CD4-positive, CD25-positive, alpha-beta regulatory T cell (primary cell): ENCODE results near the gene PTPRQ. TPM values are rescaled to one million over a fixed set of nuclear protein-coding genes. Genes with fewer than 3 reads are reported as not detected.
"Not testable (repeated sequence)": the region's sequence is repeated elsewhere in the genome, so short reads cannot be mapped to it uniquely, and the experiment has no call there.

Experiments
- ATAC-seq, 2 donors: fragments of 150-1000 bp; cut with Tn5 transposase; one replicate each; pipeline ENCODE4 v1.10.0; 2021; ENCODE audit warnings: low read depth in 2 of 2, moderate number of reproducible peaks in 2 of 2, moderate library complexity in 1 of 2
- DNase-seq, 3 donors: peaks; one replicate each; pipeline versions ENCODE4 v3.0.0 to v3.0.0-alpha.2; 2012 to 2022; ENCODE audit warnings: mixed read lengths in 1 of 3
- H3K27ac ChIP-seq: one replicate; pipeline ENCODE4 v1.7.0; 2013; ENCODE audit warnings: mild to moderate bottlenecking, low read length; ENCODE audit not compliant: insufficient read depth, poor library complexity, severe bottlenecking
- H3K27me3 ChIP-seq: one replicate; pipeline ENCODE4 v1.7.0; 2013; ENCODE audit warnings: low read length; ENCODE audit not compliant: control insufficient read depth, insufficient read depth
- H3K36me3 ChIP-seq: one replicate; pipeline ENCODE4 v1.7.0; 2013; ENCODE audit warnings: mild to moderate bottlenecking, low read length, moderate library complexity; ENCODE audit not compliant: control insufficient read depth, insufficient read depth
- H3K4me1 ChIP-seq: 2 replicates; pipeline ENCODE4 v1.7.0; 2013; ENCODE audit warnings: mild to moderate bottlenecking, low read length; ENCODE audit not compliant: insufficient read depth, control insufficient read depth, poor library complexity, severe bottlenecking
- H3K4me3 ChIP-seq: one replicate; pipeline ENCODE4 v1.7.0; 2013; ENCODE audit warnings: low read depth, mild to moderate bottlenecking, low read length, moderate library complexity
- H3K9me3 ChIP-seq, 2 experiments: 1 replicate in 1 of 2; 2 replicates in 1 of 2; pipeline ENCODE4 v1.7.0; 2013; ENCODE audit warnings: low read length in 2 of 2, mild to moderate bottlenecking in 1 of 2, moderate library complexity in 1 of 2; ENCODE audit not compliant: control insufficient read depth in 2 of 2
- H3K27ac Mint-ChIP-seq, 3 donors: one replicate each; pipeline ENCODE4 v1.8.0; 2020 to 2022; ENCODE audit warnings: mild to moderate bottlenecking in 3 of 3, mixed read lengths in 3 of 3, moderate library complexity in 2 of 3
- H3K27me3 Mint-ChIP-seq: one replicate; pipeline ENCODE4 v1.8.0; 2022; ENCODE audit warnings: mild to moderate bottlenecking, mixed read lengths
- H3K36me3 Mint-ChIP-seq: one replicate; pipeline ENCODE4 v1.8.0; 2020; ENCODE audit warnings: mixed read lengths
- H3K4me1 Mint-ChIP-seq, 4 donors: one replicate each; pipeline ENCODE4 v1.8.0; 2020 to 2022; ENCODE audit warnings: mixed read lengths in 4 of 4, mild to moderate bottlenecking in 1 of 4
- H3K4me3 Mint-ChIP-seq, 4 donors: one replicate each; pipeline ENCODE4 v1.8.0; 2020 to 2022; ENCODE audit warnings: mild to moderate bottlenecking in 4 of 4, mixed read lengths in 4 of 4, moderate library complexity in 3 of 4
- H3K9me3 Mint-ChIP-seq, 7 donors: one replicate each; pipeline ENCODE4 v1.8.0; 2020 to 2022; ENCODE audit warnings: mixed read lengths in 7 of 7, mild to moderate bottlenecking in 3 of 7, moderate library complexity in 2 of 7
- polyA plus RNA-seq, 4 donors: library from polyadenylated mRNA; unstranded; fragments of 300-500 nt; fragmentation: Illumina TruSeq; gene quantifications; one replicate each; pipeline ENCODE4 v1.2.3, GENCODE V29; 2021
- total RNA-seq: library from RNA; stranded (reverse); gene quantifications from one replicate; pipeline ENCODE4 v1.2.3, GENCODE V29; 2022

Gene PTPRQ
- total and polyA plus RNA-seq, 5 donors from 2014 or later = not detected

DNA sequence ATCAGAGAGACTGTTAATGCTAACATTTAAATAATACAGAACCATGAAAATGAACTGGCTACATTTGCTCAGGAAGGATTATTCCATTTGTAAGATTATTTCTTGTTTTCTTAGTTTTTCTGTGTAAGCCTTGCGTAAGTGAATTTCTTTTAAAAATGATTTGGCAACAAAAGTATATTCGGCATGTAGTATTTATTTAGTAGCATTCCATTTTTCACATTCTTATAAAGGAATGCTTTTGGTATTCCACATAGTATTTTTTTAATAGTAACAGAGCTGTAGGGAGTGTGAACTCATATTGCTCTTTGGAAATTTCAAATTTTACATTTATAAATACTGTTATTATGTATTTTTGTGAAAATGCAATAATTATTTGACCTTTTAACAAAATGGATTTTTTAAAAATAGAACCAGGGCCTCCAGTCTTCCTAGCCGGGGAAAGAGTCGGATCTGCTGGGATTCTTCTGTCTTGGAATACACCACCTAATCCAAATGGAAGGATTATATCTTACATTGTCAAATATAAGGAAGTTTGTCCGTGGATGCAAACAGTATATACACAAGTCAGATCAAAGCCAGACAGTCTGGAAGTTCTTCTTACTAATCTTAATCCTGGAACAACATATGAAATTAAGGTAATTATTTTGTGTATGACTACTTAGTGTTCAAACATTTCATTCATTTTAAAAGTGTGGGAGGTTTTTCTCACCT is 1.2 kb downstream of the PTPRQ start:
- Histone ChIP-seq H3K9me3 (no peaks in the 10 kb centered on the region), H3K27ac (no peak overlapping the region), H3K4me1 (no peaks in the 10 kb centered on the region), H3K36me3 (no peaks in the 10 kb centered on the region), H3K27me3 (no peaks in the 10 kb centered on the region), H3K4me3 (no peak overlapping the region)
- H3K36me3 Mint-ChIP-seq = no peaks in the 10 kb centered on the region
- DNase-seq (no peak), ATAC-seq (no peak)
- no peak overlapping the region for H3K4me3 Mint-ChIP-seq
- H3K27ac Mint-ChIP-seq = no peak overlapping the region
- H3K27me3 Mint-ChIP-seq = no peaks in the 10 kb centered on the region
- no peaks in the 10 kb centered on the region for H3K4me1 Mint-ChIP-seq
- H3K9me3 Mint-ChIP-seq = peaks cover 0 to 19% (median 7%) of the 10 kb centered on the region in 7 donors

DNA sequence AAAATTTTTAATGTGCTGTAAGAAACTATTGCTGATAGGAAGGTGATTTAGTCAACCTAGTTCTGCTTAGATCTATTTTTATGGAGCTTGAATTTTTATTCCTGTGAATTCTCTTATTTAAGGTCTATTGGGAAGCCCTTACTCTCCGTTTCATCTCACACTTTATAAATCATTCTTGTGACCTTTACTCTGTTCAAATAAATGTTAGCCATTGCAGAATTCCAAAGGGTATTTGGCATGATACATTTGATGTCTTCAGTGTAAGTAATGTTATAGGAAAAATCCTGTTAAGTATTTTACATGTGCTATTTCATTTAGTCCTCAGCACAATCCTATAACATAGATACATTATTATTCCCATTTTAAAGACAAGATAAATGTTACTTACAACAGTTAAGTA is 12.5 kb downstream of the PTPRQ start:
- Mint-ChIP-seq H3K9me3 (peaks cover 0 to 4% (median 2%) of the 10 kb centered on the region in 7 donors), H3K27me3 (no peaks in the 10 kb centered on the region), H3K4me1 (no peaks in the 10 kb centered on the region), H3K27ac (no peak overlapping the region), H3K4me3 (no peak overlapping the region), H3K36me3 (no peaks in the 10 kb centered on the region)
- Histone ChIP-seq H3K4me3 (no peak overlapping the region), H3K36me3 (no peaks in the 10 kb centered on the region), H3K4me1 (no peaks in the 10 kb centered on the region), H3K27ac (no peak overlapping the region), H3K27me3 (no peaks in the 10 kb centered on the region), H3K9me3 (no peaks in the 10 kb centered on the region)
- DNase-seq (no peak), ATAC-seq (no peak)

DNA sequence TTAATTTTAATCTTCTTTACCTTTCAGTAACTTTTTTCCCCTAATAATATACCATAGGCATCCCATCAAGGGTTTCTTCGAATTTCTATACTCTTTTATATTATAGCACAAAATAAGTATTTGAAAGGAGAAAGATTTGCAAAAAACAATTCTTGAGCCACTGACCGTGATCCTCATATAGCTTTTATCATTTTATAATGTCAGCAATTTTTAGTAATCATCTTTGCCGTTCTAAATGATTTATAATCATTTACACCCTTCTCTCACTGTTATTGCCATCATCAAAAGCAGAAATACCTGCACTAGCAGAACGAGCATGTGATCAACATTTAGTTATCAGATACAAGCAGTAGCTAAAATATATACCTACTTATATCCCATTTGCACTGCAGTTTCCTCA is 16.9 kb downstream of the PTPRQ start:
- peaks cover 0 to 1% of the 10 kb centered on the region in 2 experiments for H3K9me3 ChIP-seq
- no peak overlapping the region for H3K27ac Mint-ChIP-seq
- no peaks in the 10 kb centered on the region for H3K27me3 Mint-ChIP-seq
- H3K4me3 Mint-ChIP-seq = no peak overlapping the region
- H3K36me3 Mint-ChIP-seq = no peaks in the 10 kb centered on the region
- H3K9me3 Mint-ChIP-seq = peaks cover 0 to 4% (median 3%) of the 10 kb centered on the region in 7 donors
- H3K36me3 ChIP-seq = no peaks in the 10 kb centered on the region
- H3K4me3 ChIP-seq = no peak overlapping the region
- ATAC-seq (no peak), DNase-seq (no peak)
- H3K4me1 ChIP-seq = no peaks in the 10 kb centered on the region
- no peaks in the 10 kb centered on the region for H3K27me3 ChIP-seq
- no peak overlapping the region for H3K27ac ChIP-seq
- no peaks in the 10 kb centered on the region for H3K4me1 Mint-ChIP-seq

DNA sequence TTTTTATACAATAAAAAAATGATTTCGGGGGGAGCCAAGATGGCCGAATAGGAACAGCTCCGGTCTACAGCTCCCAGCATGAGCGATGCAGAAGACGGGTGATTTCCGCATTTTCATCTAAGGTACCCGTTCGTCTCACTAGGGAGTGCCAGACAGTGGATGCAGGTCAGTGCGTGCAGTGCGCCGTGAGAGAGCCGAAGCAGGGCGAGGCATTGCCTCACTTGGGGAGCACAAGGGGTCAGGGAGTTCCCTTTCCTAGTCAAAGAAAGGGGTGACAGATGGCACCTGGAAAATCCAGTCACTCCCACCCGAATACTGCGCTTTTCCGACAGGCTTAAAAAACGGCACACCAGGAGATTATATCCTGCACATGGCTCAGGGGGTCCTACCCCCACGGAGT is 17.8 kb downstream of the PTPRQ start:
- not testable (repeated sequence) for H3K27ac ChIP-seq, H3K9me3 ChIP-seq, H3K4me3 Mint-ChIP-seq, H3K27ac Mint-ChIP-seq, DNase-seq, H3K4me1 Mint-ChIP-seq, H3K4me3 ChIP-seq, ATAC-seq, H3K4me1 ChIP-seq, H3K9me3 Mint-ChIP-seq, H3K36me3 Mint-ChIP-seq, H3K36me3 ChIP-seq, H3K27me3 ChIP-seq, H3K27me3 Mint-ChIP-seq

DNA sequence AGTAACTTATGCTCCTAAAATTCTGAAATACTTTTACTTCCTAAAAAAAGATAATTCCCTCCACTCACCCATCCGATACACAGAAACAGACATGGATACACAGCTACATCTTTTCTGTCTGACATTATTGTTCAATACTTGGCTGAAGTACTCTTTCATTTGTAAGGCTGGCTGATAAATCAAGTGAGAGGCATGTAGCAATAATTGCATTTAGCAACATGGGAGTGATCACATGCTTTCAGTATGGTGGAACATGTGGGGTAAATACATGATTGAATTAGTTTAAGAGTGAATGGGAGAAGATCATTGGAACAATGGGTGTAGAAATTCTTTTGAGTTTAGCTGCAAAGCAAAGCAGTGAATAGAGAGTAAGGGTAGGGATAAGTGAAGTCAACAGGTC is 25.6 kb downstream of the PTPRQ start:
- H3K36me3 Mint-ChIP-seq = no peaks in the 10 kb centered on the region
- Histone ChIP-seq H3K4me1 (no peaks in the 10 kb centered on the region), H3K27ac (no peak overlapping the region), H3K36me3 (no peaks in the 10 kb centered on the region), H3K9me3 (no peaks in the 10 kb centered on the region), H3K27me3 (no peaks in the 10 kb centered on the region), H3K4me3 (no peak overlapping the region)
- peaks cover 0 to 4% (median 0%) of the 10 kb centered on the region in 7 donors for H3K9me3 Mint-ChIP-seq
- H3K27ac Mint-ChIP-seq = no peak overlapping the region
- no peaks in the 10 kb centered on the region for H3K4me1 Mint-ChIP-seq
- DNase-seq (no peak), ATAC-seq (no peak)
- no peaks in the 10 kb centered on the region for H3K27me3 Mint-ChIP-seq
- no peak overlapping the region for H3K4me3 Mint-ChIP-seq

DNA sequence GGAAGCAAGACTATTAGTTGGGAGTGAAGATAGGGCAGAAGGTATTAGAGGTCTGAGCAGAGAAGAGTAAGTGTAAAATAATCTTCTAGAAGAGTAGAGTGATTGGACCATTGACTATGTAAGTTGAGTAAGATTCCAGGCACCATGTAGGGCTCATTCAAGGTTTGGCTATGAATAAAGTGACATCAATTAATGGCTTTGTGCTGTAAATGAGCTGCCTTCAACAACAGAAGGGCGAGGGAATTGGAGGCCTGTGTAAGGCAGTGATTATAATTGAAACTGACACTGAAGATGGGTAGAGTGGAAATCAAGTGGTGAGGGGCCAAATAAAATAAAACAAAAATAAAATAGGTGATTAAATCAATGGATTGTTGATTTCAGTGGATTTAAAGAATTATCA is 26.4 kb downstream of the PTPRQ start:
- Histone ChIP-seq H3K4me1 (no peaks in the 10 kb centered on the region), H3K27me3 (no peaks in the 10 kb centered on the region), H3K9me3 (no peaks in the 10 kb centered on the region), H3K27ac (no peak overlapping the region), H3K4me3 (no peak overlapping the region), H3K36me3 (no peaks in the 10 kb centered on the region)
- no peaks in the 10 kb centered on the region for H3K27me3 Mint-ChIP-seq
- no peak for DNase-seq
- no peak overlapping the region for H3K27ac Mint-ChIP-seq
- no peak for ATAC-seq
- H3K4me3 Mint-ChIP-seq = no peak overlapping the region
- no peaks in the 10 kb centered on the region for H3K36me3 Mint-ChIP-seq
- peaks cover 0 to 4% (median 0%) of the 10 kb centered on the region in 7 donors for H3K9me3 Mint-ChIP-seq
- H3K4me1 Mint-ChIP-seq = no peaks in the 10 kb centered on the region

DNA sequence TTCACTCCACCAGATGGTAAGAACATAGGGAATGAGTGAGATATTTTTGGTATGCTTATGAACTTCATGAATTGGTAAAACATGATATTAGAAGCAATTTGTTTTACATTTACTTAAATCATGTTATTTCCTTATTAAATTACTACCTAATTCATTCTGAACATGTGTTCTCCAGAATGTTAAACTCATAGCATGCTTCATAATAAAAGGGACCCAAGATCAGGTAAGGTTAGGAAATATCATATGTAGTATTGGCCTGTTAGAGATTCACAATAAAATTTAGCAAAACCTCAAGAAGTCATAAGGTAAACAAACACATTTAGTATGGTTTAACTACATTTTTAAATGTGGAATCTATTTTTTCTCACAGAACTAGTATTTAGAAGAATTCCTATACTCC is 28.2 kb downstream of the PTPRQ start:
- no peak overlapping the region for H3K27ac Mint-ChIP-seq
- H3K9me3 Mint-ChIP-seq = peaks cover 0 to 3% (median 0%) of the 10 kb centered on the region in 7 donors
- no peaks in the 10 kb centered on the region for H3K9me3 ChIP-seq
- DNase-seq = no peak
- H3K4me1 ChIP-seq = no peaks in the 10 kb centered on the region
- H3K27ac ChIP-seq = no peak overlapping the region
- no peak overlapping the region for H3K4me3 ChIP-seq
- ATAC-seq = no peak
- H3K27me3 ChIP-seq = no peaks in the 10 kb centered on the region
- no peaks in the 10 kb centered on the region for H3K36me3 Mint-ChIP-seq
- H3K36me3 ChIP-seq = no peaks in the 10 kb centered on the region
- no peak overlapping the region for H3K4me3 Mint-ChIP-seq
- no peaks in the 10 kb centered on the region for H3K4me1 Mint-ChIP-seq
- no peaks in the 10 kb centered on the region for H3K27me3 Mint-ChIP-seq

DNA sequence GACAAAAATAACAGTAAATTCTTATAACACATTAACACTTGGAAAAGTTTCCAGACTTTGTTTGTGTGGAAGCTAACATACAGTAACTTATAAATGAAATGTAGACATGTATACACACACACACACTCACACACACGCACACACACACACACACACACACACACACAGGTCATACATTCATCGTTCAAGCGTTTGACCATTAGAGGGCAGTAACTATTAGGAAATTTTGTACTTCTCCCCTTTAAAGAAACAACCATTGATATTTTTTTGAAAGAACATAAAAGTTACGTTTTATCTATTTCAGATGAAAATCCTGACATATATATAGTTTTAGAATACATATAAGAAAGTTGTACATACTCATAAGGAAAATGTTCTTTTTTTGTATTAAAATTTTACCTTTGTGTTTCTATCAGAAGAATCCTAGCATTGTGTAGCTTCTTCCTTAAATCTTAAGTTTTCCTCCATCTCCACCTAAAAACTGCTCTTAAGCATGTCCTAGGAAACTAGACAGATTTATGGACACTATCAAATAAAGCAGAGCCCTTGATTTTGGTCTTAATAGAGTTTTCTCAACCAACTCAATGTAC is 29.0 kb downstream of the PTPRQ start:
- ATAC-seq (no peak), DNase-seq (peak in 1 of 3 donors; percentile 3)
- H3K9me3 ChIP-seq = no peaks in the 10 kb centered on the region
- no peak overlapping the region for H3K4me3 ChIP-seq
- Mint-ChIP-seq H3K36me3 (no peaks in the 10 kb centered on the region), H3K27ac (no peak overlapping the region), H3K4me1 (no peaks in the 10 kb centered on the region), H3K4me3 (no peak overlapping the region), H3K9me3 (peaks cover 0 to 3% (median 0%) of the 10 kb centered on the region in 7 donors), H3K27me3 (no peaks in the 10 kb centered on the region)
- H3K27me3 ChIP-seq = no peaks in the 10 kb centered on the region
- H3K4me1 ChIP-seq = no peaks in the 10 kb centered on the region
- H3K36me3 ChIP-seq = no peaks in the 10 kb centered on the region
- H3K27ac ChIP-seq = no peak overlapping the region
